Measurements from ENCODE around the gene PHLDA2. TPM values are rescaled to one million over a fixed set of nuclear protein-coding genes. Genes with fewer than 3 reads are reported as not detected.

Gene PHLDA2
- total and polyA plus RNA-seq, 12 donors = 0.11 to 8.9 (median 2.1) TPM; not detected in 3

- TF ChIP-seq, protein P1, sequence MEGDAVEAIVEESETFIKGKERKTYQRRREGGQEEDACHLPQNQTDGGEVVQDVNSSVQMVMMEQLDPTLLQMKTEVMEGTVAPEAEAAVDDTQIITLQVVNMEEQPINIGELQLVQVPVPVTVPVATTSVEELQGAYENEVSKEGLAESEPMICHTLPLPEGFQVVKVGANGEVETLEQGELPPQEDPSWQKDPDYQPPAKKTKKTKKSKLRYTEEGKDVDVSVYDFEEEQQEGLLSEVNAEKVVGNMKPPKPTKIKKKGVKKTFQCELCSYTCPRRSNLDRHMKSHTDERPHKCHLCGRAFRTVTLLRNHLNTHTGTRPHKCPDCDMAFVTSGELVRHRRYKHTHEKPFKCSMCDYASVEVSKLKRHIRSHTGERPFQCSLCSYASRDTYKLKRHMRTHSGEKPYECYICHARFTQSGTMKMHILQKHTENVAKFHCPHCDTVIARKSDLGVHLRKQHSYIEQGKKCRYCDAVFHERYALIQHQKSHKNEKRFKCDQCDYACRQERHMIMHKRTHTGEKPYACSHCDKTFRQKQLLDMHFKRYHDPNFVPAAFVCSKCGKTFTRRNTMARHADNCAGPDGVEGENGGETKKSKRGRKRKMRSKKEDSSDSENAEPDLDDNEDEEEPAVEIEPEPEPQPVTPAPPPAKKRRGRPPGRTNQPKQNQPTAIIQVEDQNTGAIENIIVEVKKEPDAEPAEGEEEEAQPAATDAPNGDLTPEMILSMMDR (IDR thresholded peaks at IDR 0.05) = no peak
- TF ChIP-seq POLR2A (IDR thresholded peaks at IDR 0.05) = no peak
- WGBS, 4 donors = 78 to 89% (median 83%) methylated on average over 10 to 14 of the region's 14 CpGs
- no peaks in the 10 kb centered on the region for H3K36me3 ChIP-seq (replicated peaks in 1 of 2)
- H3K9me3 ChIP-seq (replicated peaks in 1 of 3) = no peaks in the 10 kb centered on the region
- no peak overlapping the region for H3K4me3 ChIP-seq
- H3K27me3 ChIP-seq = no peaks in the 10 kb centered on the region
- intact Hi-C loops (cut with DNase I) = loop anchor here in 1 of 2 donors (2.0 kb wide), 1 partner anchor 14 kb away; no protein-coding TSS in a partner anchor
- H3K4me1 ChIP-seq (replicated peaks in 1 of 2) = peaks cover 6 to 9% of the 10 kb centered on the region in 2 donors
- H3K27ac ChIP-seq = no peak overlapping the region
- peak in 1 of 7 donors; percentile 10 for DNase-seq
These were observed 5.5 kb upstream of the PHLDA2 start for GRCh38 chr11:2934611-2935239.

DNA sequence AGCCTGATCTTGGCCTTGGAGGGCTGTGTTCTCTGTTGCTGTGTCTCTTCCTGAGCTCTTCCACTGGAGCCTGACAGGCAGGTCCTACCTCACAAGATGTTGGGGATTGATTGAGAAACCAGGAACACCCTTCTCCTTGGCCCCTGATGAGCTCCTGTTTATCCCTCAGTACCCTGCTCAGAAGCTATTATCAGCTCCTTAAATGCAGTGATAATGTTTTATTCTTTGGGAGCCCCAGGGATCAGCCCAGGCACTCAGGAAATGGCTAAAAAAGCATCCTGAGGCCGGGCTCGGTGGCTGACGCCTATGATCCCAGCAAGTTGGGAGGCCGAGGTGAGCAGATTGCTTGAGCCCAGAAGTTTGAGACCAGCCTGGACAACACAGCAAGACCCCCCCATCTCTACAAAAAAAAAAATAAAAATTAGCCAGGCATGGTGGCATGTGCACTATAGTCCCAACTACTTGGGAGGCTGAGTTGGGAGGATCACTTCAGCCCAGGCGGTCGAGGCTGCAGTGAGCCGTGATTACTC, 4.9 kb upstream of the PHLDA2 start:
- no peaks in the 10 kb centered on the region for H3K36me3 ChIP-seq (replicated peaks in 1 of 2)
- peaks cover 13 to 16% of the 10 kb centered on the region in 2 donors for H3K4me1 ChIP-seq (replicated peaks in 1 of 2)
- no peak overlapping the region for H3K27ac ChIP-seq
- 86 to 100% (median 91%) methylated on average over 7 of the region's 7 CpGs for WGBS, 4 donors
- H3K27me3 ChIP-seq = no peaks in the 10 kb centered on the region
- TF ChIP-seq, protein P1 (IDR thresholded peaks at IDR 0.05) = no peak
- TF ChIP-seq POLR2A (IDR thresholded peaks at IDR 0.05) = no peak
- no peaks in the 10 kb centered on the region for H3K9me3 ChIP-seq (replicated peaks in 1 of 3)
- no peak overlapping the region for H3K4me3 ChIP-seq
- intact Hi-C loops (cut with DNase I) = loop anchor here in 1 of 2 donors (2.0 kb wide), 1 partner anchor 15 kb away; no protein-coding TSS in a partner anchor
- DNase-seq = no peak

GRCh38 chr11:2933375-2934020, 4.3 kb upstream of the PHLDA2 start:
- TF ChIP-seq, protein P1 (IDR thresholded peaks at IDR 0.05) = no peak
- TF ChIP-seq POLR2A (IDR thresholded peaks at IDR 0.05) = no peak
- H3K27me3 ChIP-seq = peaks cover 3% of the 10 kb centered on the region
- DNase-seq = peak in 6 of 7 donors; percentile 61 to 80 (median 72)
- WGBS, 4 donors = 51 to 59% methylated on average over 12 of the region's 12 CpGs; no CpG with 5 or more reads in 2 of the 4 donors
- no peaks in the 10 kb centered on the region for H3K9me3 ChIP-seq (replicated peaks in 1 of 3)
- H3K4me1 ChIP-seq (replicated peaks in 1 of 2) = peaks cover 16 to 22% of the 10 kb centered on the region in 2 donors
- H3K36me3 ChIP-seq (replicated peaks in 1 of 2) = no peaks in the 10 kb centered on the region
- intact Hi-C loops (cut with DNase I) = loop anchor here in 1 of 2 donors (2.0 kb wide), 1 partner anchor 15 kb away; no protein-coding TSS in a partner anchor
- H3K27ac ChIP-seq = peak overlapping the region in 1 of 5 donors; percentile 71
- no peak overlapping the region for H3K4me3 ChIP-seq

DNA sequence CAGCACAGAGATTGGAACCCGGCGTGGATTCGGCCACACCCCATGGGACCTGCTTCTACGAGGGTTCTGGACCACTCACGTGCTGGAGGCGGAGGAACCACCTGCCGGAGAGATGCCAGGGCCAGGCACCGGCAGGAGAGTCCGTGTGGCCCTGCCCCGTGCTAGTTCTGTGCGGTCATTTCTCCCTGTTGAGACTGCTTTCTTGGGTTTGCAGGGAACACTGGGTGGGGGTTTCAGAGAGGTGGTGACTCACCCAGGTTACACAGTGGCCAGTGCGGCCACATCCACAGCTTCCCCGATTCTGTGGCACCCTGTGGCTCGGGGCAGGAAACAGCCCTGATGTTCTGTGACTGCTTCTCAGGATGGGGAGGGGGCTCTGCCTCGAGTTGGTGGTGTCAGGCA, 3.6 kb upstream of the PHLDA2 start:
- Histone ChIP-seq H3K36me3 (replicated peaks in 1 of 2) (no peaks in the 10 kb centered on the region), H3K27ac (peak overlapping the region in 1 of 5 donors; percentile 71), H3K4me1 (replicated peaks in 1 of 2) (peaks cover 16 to 23% of the 10 kb centered on the region in 2 donors), H3K9me3 (replicated peaks in 1 of 3) (no peaks in the 10 kb centered on the region), H3K4me3 (no peak overlapping the region), H3K27me3 (peaks cover 10% of the 10 kb centered on the region)
- TF ChIP-seq POLR2A (IDR thresholded peaks at IDR 0.05) = no peak
- TF ChIP-seq, protein P1 (IDR thresholded peaks at IDR 0.05) = no peak
- DNase-seq = peak in 2 of 7 donors; percentile 7 to 16
- intact Hi-C loops (cut with DNase I) = no loop called here
- 62 to 74% (median 68%) methylated on average over 4 to 15 of the region's 15 CpGs for whole genome bisulfite sequencing, 4 donors
